ENCODE results near the gene CLDN14. TPM values are rescaled to one million over a fixed set of nuclear protein-coding genes. Genes with fewer than 3 reads are reported as not detected.
A peak's percentile ranks its signal among the peaks of the same experiment; 100 is the strongest.

Gene CLDN14
- total RNA-seq, 1 donor, result not detected

DNA sequence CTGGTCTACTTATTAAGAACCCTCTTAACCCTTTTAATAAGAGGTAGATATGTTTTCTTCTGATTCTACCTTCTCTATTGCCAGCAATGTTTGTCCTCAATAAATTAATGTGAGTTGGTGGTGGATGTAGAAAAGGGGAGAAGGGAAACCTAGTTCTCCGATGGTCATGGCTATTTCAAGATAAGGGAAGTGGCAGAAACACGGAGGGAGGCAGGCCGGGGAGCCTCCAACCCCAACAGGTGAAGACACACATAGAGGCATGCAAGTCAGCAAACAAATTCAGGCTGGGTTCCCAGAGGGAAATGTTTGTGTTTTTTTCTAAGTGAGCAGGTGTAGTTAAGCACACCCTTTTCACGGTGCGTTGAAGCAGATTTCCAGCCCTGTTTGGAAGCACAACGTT lies 31.0 kb upstream of the CLDN14 start:
- TF ChIP-seq, protein P1, sequence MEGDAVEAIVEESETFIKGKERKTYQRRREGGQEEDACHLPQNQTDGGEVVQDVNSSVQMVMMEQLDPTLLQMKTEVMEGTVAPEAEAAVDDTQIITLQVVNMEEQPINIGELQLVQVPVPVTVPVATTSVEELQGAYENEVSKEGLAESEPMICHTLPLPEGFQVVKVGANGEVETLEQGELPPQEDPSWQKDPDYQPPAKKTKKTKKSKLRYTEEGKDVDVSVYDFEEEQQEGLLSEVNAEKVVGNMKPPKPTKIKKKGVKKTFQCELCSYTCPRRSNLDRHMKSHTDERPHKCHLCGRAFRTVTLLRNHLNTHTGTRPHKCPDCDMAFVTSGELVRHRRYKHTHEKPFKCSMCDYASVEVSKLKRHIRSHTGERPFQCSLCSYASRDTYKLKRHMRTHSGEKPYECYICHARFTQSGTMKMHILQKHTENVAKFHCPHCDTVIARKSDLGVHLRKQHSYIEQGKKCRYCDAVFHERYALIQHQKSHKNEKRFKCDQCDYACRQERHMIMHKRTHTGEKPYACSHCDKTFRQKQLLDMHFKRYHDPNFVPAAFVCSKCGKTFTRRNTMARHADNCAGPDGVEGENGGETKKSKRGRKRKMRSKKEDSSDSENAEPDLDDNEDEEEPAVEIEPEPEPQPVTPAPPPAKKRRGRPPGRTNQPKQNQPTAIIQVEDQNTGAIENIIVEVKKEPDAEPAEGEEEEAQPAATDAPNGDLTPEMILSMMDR (IDR thresholded peaks at IDR 0.05; ENCODE audit: insufficient read depth, low read depth, low read length), result no peak
- H3K4me3 ChIP-seq (ENCODE audit: low read depth, low read length), result no peak overlapping the region
- no peak for DNase-seq (ENCODE audit: low read depth)

DNA sequence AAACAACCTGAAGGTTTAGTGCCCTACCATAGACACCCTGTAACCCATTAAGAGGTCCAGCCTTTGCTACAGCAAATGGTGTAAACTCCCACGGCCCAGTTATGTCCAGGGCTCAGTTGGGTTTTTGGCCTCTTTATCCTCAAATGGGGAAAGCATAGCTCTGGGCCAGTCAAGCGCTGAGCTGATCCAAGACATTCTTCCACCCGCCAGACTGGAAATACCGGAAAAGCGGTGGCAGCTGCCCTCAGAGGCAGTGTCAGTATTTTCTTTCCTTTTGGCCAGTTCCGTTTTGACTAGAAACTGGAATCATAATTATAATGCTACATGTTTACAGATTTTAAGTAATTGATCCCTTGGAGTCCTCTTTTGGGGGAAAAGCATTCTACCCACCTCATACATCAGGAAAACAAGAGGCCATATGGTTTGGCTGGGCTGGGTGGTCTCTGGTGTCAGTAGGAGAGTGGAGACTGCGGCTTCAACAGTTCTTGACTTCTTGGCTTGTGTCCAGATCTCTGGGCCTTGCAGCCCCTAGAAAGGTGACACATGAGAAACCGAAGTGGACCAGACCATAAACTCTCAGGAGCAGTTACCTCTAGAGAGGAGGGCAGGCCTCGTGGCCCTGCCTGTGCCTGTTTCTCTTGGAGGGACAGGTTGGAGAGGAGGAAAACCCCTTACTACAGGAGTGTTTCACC lies 30.2 kb upstream of the CLDN14 start:
- no peak for DNase-seq (ENCODE audit: low read depth)
- TF ChIP-seq, protein P1 (IDR thresholded peaks at IDR 0.05; ENCODE audit: insufficient read depth, low read depth, low read length), result no peak
- H3K4me3 ChIP-seq (ENCODE audit: low read depth, low read length), result no peak overlapping the region

DNA sequence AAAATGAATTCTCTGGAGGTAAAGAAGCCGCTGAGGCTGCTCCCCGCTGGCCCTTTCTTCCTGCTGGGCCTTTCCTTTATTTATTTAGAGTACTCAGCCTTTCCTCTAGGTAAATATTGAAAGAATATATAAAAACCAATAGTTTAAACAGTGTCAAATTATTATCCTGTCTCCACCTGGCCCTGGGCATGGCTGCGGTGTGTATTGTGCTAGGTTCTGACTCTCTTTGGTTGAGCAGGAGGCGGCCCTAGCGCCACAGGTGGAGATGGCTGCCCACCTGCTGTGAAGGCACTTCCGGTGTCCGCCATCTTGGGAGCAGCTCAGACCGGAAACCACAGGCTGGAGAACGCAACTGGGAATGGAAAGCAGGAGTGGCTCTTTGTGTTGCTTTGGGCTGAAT lies 29.0 kb upstream of the CLDN14 start:
- DNase-seq (ENCODE audit: low read depth), result no peak
- no peak overlapping the region for H3K4me3 ChIP-seq (ENCODE audit: low read depth, low read length)
- TF ChIP-seq, protein P1 (IDR thresholded peaks at IDR 0.05; ENCODE audit: insufficient read depth, low read depth, low read length), result no peak

DNA sequence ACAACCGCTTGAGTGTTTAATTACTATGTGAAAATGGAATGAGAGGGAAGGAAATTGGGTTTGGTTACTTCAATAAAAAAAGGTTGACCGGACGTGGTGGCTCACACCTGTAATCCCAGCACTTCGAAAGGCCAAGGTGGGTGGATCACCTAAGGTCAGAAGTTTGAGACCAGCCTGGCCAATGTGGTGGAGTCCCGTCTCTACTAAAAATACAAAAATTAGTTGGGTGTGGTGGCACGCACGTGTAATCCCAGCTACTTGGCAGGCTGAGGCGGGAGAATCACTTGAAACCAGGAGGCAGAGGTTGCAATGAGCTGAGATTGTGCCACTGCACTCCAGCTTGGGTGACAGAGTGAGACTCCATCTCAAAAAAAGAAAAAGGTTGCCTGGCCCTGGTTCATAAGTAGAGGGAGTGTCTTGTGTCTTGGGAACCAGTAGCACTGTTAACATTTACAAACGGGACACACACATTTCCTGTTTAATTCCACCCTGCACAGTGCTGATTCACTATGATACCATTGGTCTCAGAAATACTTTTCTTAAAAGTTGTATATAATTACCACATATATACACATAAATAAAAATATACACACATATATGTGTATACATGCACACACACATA lies 27.6 kb upstream of the CLDN14 start:
- H3K4me3 ChIP-seq (ENCODE audit: low read depth, low read length), result no peak overlapping the region
- DNase-seq (ENCODE audit: low read depth), result no peak
- TF ChIP-seq, protein P1 (IDR thresholded peaks at IDR 0.05; ENCODE audit: insufficient read depth, low read depth, low read length), result no peak

DNA sequence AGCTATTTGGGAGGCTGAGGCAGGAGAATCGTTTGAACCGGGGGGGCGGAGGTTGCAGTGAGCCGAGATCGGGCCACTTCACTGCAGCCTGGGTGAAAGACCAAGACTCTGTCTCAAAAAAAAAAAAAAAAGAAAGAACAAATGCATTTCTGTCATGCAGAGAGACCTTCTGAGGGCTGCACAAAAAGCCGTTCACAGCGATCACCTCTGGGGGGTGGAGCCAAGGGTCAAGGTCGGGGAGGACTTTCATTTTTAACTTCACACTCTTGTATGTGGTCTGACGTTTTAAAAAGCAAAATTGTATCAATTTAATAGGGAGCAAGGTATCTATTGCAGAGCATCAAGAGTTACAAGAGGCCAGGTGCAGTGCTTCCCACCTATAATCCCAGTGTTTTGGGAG lies 26.6 kb upstream of the CLDN14 start:
- H3K4me3 ChIP-seq (ENCODE audit: low read depth, low read length), result no peak overlapping the region
- TF ChIP-seq, protein P1 (IDR thresholded peaks at IDR 0.05; ENCODE audit: insufficient read depth, low read depth, low read length), result no peak
- DNase-seq (ENCODE audit: low read depth), result no peak

DNA sequence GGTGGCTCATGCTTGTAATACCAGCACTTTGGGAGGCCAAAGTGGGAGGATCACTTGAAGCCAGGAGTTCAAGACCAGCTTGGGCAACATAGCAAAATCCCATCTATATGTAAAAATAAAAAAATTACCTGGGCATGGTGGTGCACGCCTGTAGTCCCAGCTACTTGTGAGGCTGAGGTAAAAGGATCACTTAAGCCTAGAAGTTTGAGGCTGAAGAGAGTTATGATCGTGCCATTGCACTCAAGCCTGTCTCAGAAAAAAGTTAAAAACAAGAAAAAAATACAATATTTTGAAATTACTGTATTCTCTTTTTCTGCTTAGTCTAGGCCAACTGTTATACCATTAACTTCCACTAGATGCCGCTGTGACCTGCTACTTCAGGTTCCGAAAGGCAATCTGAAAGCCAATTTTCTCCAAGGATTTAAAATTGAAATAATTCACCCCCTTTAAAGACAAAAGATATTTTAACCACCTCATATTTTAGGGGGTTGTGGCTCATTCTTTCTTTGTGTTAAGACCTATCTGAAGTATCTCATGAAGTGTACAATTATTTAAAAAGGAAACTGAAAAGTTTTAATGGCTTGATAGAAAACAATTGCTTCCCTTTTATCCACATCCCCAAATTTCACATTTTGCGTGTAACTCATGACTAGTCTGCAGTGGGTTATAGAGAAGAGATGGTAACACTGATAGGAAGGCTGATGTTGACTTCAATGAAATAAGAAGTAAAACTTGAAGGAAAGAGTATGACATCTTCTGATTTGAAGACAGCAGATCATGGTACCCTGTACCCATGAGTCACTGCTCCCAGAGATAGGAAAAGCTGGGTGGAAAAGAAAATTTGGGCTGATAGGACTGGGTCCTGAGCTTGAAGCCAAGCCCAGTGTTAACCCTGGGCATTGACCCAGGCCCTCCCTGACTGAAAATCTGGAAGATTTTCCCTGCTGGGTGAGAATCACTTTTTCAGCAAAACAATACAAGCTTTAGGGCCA lies 24.4 kb upstream of the CLDN14 start:
- H3K4me3 ChIP-seq (ENCODE audit: low read depth, low read length), result no peak overlapping the region
- peak; percentile 66 for DNase-seq (ENCODE audit: low read depth)

More for the DNA sequence above, 24.4 kb upstream of the CLDN14 start:
- TF ChIP-seq, protein P1 (IDR thresholded peaks at IDR 0.05; ENCODE audit: insufficient read depth, low read depth, low read length), result peak; percentile 91
